ENCODE results near the gene CAMTA1.
"Not testable (repeated sequence)": the region's sequence is repeated elsewhere in the genome, so short reads cannot be mapped to it uniquely, and the experiment has no call there.

CAMTA1 gene

GRCh38 chr1:7680207-7680954 is 895.1 kb downstream of the CAMTA1 start:
- H3K27me3 ChIP-seq (ENCODE audit: insufficient read depth, low read length) = peaks cover 37% of the 10 kb centered on the region
- no peaks in the 10 kb centered on the region for H3K9me3 ChIP-seq (ENCODE audit: insufficient read depth, low read depth, low read length)
- H3K9ac ChIP-seq (ENCODE audit: low read depth, low read length) = peak overlapping the region; percentile 95
- H3K4me1 ChIP-seq (ENCODE audit: insufficient read depth, low read length) = no peaks in the 10 kb centered on the region
- peak overlapping the region; percentile 76 for H3K4me3 ChIP-seq (ENCODE audit: low read length)
- H3K36me3 ChIP-seq (ENCODE audit: insufficient read depth, low read length) = no peaks in the 10 kb centered on the region
- under 1% methylated on average over 89 of the region's 89 CpGs for WGBS
- no peak overlapping the region for H3K27ac ChIP-seq (ENCODE audit: low read depth, low read length)

- Histone ChIP-seq H3K9ac (ENCODE audit: low read depth, low read length) (peak overlapping the region; percentile 95), H3K36me3 (ENCODE audit: insufficient read depth, low read length) (no peaks in the 10 kb centered on the region), H3K27ac (ENCODE audit: low read depth, low read length) (no peak overlapping the region), H3K4me1 (ENCODE audit: insufficient read depth, low read length) (no peaks in the 10 kb centered on the region), H3K4me3 (ENCODE audit: low read length) (peak overlapping the region; percentile 76), H3K27me3 (ENCODE audit: insufficient read depth, low read length) (peaks cover 35% of the 10 kb centered on the region), H3K9me3 (ENCODE audit: insufficient read depth, low read depth, low read length) (no peaks in the 10 kb centered on the region)
- WGBS = 5% methylated on average over 15 of the region's 16 CpGs
These were observed 895.7 kb downstream of the CAMTA1 start for GRCh38 chr1:7680955-7681268.

GRCh38 chr1:7681401-7681800 is 896.1 kb downstream of the CAMTA1 start:
- WGBS = 84% methylated on average over 6 of the region's 6 CpGs
- peaks cover 35% of the 10 kb centered on the region for H3K27me3 ChIP-seq (ENCODE audit: insufficient read depth, low read length)
- no peaks in the 10 kb centered on the region for H3K9me3 ChIP-seq (ENCODE audit: insufficient read depth, low read depth, low read length)
- no peaks in the 10 kb centered on the region for H3K4me1 ChIP-seq (ENCODE audit: insufficient read depth, low read length)
- H3K4me3 ChIP-seq (ENCODE audit: low read length) = 0 out of 2 replicates have a peak overlapping the region, but pooled peaks have one; percentile 76
- no peak overlapping the region for H3K9ac ChIP-seq (ENCODE audit: low read depth, low read length)
- H3K36me3 ChIP-seq (ENCODE audit: insufficient read depth, low read length) = no peaks in the 10 kb centered on the region
- no peak overlapping the region for H3K27ac ChIP-seq (ENCODE audit: low read depth, low read length)

- Histone ChIP-seq H3K4me3 (ENCODE audit: low read length) (no peak overlapping the region), H3K9me3 (ENCODE audit: insufficient read depth, low read depth, low read length) (no peaks in the 10 kb centered on the region), H3K27me3 (ENCODE audit: insufficient read depth, low read length) (peaks cover 27% of the 10 kb centered on the region), H3K27ac (ENCODE audit: low read depth, low read length) (no peak overlapping the region), H3K9ac (ENCODE audit: low read depth, low read length) (no peak overlapping the region), H3K36me3 (ENCODE audit: insufficient read depth, low read length) (no peaks in the 10 kb centered on the region), H3K4me1 (ENCODE audit: insufficient read depth, low read length) (0 out of 2 replicates have a peak, but pooled peaks cover 3% of the 10 kb centered on the region)
- 95% methylated on average over 15 of the region's 15 CpGs for WGBS
These were observed 898.3 kb downstream of the CAMTA1 start for GRCh38 chr1:7683521-7683920.

- H3K27ac ChIP-seq (ENCODE audit: low read depth, low read length) = no peak overlapping the region
- no peaks in the 10 kb centered on the region for H3K36me3 ChIP-seq (ENCODE audit: insufficient read depth, low read length)
- H3K9ac ChIP-seq (ENCODE audit: low read depth, low read length) = no peak overlapping the region
- H3K27me3 ChIP-seq (ENCODE audit: insufficient read depth, low read length) = peaks cover 21% of the 10 kb centered on the region
- no peak overlapping the region for H3K4me3 ChIP-seq (ENCODE audit: low read length)
- 92% methylated on average over 8 of the region's 8 CpGs for WGBS
- no peaks in the 10 kb centered on the region for H3K9me3 ChIP-seq (ENCODE audit: insufficient read depth, low read depth, low read length)
- H3K4me1 ChIP-seq (ENCODE audit: insufficient read depth, low read length) = 0 out of 2 replicates have a peak, but pooled peaks cover 3% of the 10 kb centered on the region
These were observed 898.9 kb downstream of the CAMTA1 start for GRCh38 chr1:7684132-7684531.

GRCh38 chr1:7684861-7685635 is 899.8 kb downstream of the CAMTA1 start:
- Histone ChIP-seq H3K4me1 (ENCODE audit: insufficient read depth, low read length) (0 out of 2 replicates have a peak, but pooled peaks cover 3% of the 10 kb centered on the region), H3K27ac (ENCODE audit: low read depth, low read length) (no peak overlapping the region), H3K4me3 (ENCODE audit: low read length) (no peak overlapping the region), H3K9ac (ENCODE audit: low read depth, low read length) (no peak overlapping the region), H3K9me3 (ENCODE audit: insufficient read depth, low read depth, low read length) (no peaks in the 10 kb centered on the region), H3K27me3 (ENCODE audit: insufficient read depth, low read length) (peaks cover 12% of the 10 kb centered on the region), H3K36me3 (ENCODE audit: insufficient read depth, low read length) (no peaks in the 10 kb centered on the region)
- 93% methylated on average over 28 of the region's 29 CpGs for WGBS

GRCh38 chr1:7686301-7686850 is 901.1 kb downstream of the CAMTA1 start:
- no peaks in the 10 kb centered on the region for H3K9me3 ChIP-seq (ENCODE audit: insufficient read depth, low read depth, low read length)
- peaks cover 1% of the 10 kb centered on the region for H3K27me3 ChIP-seq (ENCODE audit: insufficient read depth, low read length)
- 86% methylated on average over 16 of the region's 16 CpGs for WGBS

GRCh38 chr1:7687411-7687810 is 902.2 kb downstream of the CAMTA1 start:
- WGBS = 87% methylated on average over 9 of the region's 9 CpGs
- no peak overlapping the region for H3K27ac ChIP-seq (ENCODE audit: low read depth, low read length)
- 0 out of 2 replicates have a peak, but pooled peaks cover 3% of the 10 kb centered on the region for H3K4me1 ChIP-seq (ENCODE audit: insufficient read depth, low read length)
- no peak overlapping the region for H3K4me3 ChIP-seq (ENCODE audit: low read length)
- H3K9ac ChIP-seq (ENCODE audit: low read depth, low read length) = no peak overlapping the region
- no peaks in the 10 kb centered on the region for H3K36me3 ChIP-seq (ENCODE audit: insufficient read depth, low read length)
- H3K9me3 ChIP-seq (ENCODE audit: insufficient read depth, low read depth, low read length) = 0 out of 2 replicates have a peak, but pooled peaks cover 4% of the 10 kb centered on the region
- no peaks in the 10 kb centered on the region for H3K27me3 ChIP-seq (ENCODE audit: insufficient read depth, low read length)

More at GRCh38 chr1:7686301-7686850, 901.1 kb downstream of the CAMTA1 start:
- H3K4me1 ChIP-seq (ENCODE audit: insufficient read depth, low read length) = 0 out of 2 replicates have a peak, but pooled peaks cover 3% of the 10 kb centered on the region
- H3K36me3 ChIP-seq (ENCODE audit: insufficient read depth, low read length) = no peaks in the 10 kb centered on the region
- no peak overlapping the region for H3K27ac ChIP-seq (ENCODE audit: low read depth, low read length)
- H3K4me3 ChIP-seq (ENCODE audit: low read length) = no peak overlapping the region
- H3K9ac ChIP-seq (ENCODE audit: low read depth, low read length) = no peak overlapping the region

GRCh38 chr1:7688659-7689058 is 903.4 kb downstream of the CAMTA1 start:
- no peak overlapping the region for H3K4me3 ChIP-seq (ENCODE audit: low read length)
- 0 out of 2 replicates have a peak, but pooled peaks cover 3% of the 10 kb centered on the region for H3K4me1 ChIP-seq (ENCODE audit: insufficient read depth, low read length)
- H3K9me3 ChIP-seq (ENCODE audit: insufficient read depth, low read depth, low read length) = peaks cover 12% of the 10 kb centered on the region
- H3K9ac ChIP-seq (ENCODE audit: low read depth, low read length) = no peak overlapping the region
- no peaks in the 10 kb centered on the region for H3K36me3 ChIP-seq (ENCODE audit: insufficient read depth, low read length)
- WGBS = 80% methylated on average over 1 of the region's 1 CpG
- H3K27me3 ChIP-seq (ENCODE audit: insufficient read depth, low read length) = no peaks in the 10 kb centered on the region
- H3K27ac ChIP-seq (ENCODE audit: low read depth, low read length) = no peak overlapping the region

- H3K4me1 ChIP-seq (ENCODE audit: insufficient read depth, low read length); H3K27me3 ChIP-seq (ENCODE audit: insufficient read depth, low read length); H3K9ac ChIP-seq (ENCODE audit: low read depth, low read length); H3K27ac ChIP-seq (ENCODE audit: low read depth, low read length); H3K36me3 ChIP-seq (ENCODE audit: insufficient read depth, low read length); H3K4me3 ChIP-seq (ENCODE audit: low read length): not testable (repeated sequence)
- H3K9me3 ChIP-seq (ENCODE audit: insufficient read depth, low read depth, low read length) = peaks cover 14% of the 10 kb centered on the region
- WGBS = 80% methylated on average over 4 of the region's 4 CpGs
These were observed 904.1 kb downstream of the CAMTA1 start for GRCh38 chr1:7689307-7689706.

GRCh38 chr1:7690076-7690475 is 904.8 kb downstream of the CAMTA1 start:
- Histone ChIP-seq H3K4me1 (ENCODE audit: insufficient read depth, low read length) (0 out of 2 replicates have a peak, but pooled peaks cover 3% of the 10 kb centered on the region), H3K27me3 (ENCODE audit: insufficient read depth, low read length) (no peaks in the 10 kb centered on the region), H3K27ac (ENCODE audit: low read depth, low read length) (no peak overlapping the region), H3K36me3 (ENCODE audit: insufficient read depth, low read length) (no peaks in the 10 kb centered on the region), H3K9me3 (ENCODE audit: insufficient read depth, low read depth, low read length) (peaks cover 14% of the 10 kb centered on the region), H3K9ac (ENCODE audit: low read depth, low read length) (no peak overlapping the region), H3K4me3 (ENCODE audit: low read length) (no peak overlapping the region)
- 97% methylated on average over 10 of the region's 10 CpGs for WGBS
